HepG2 (cell line): Measurements from ENCODE around the gene CDH23. TPM values are rescaled to one million over a fixed set of nuclear protein-coding genes. Genes with fewer than 3 reads are reported as not detected.

ENCODE experiments used
- ARID5B ChIP-seq: IDR thresholded peaks from 2 replicates; pipeline ENCODE4 v1.4.0; 2020; ENCODE audit warnings: mild to moderate bottlenecking, missing genetic modification reagents
- FOSL2 ChIP-seq: sonication (generic); formaldehyde crosslinking; IDR thresholded peaks from 2 replicates; pipeline ENCODE4 v1.4.0; 2020; ENCODE audit warnings: missing genetic modification reagents
- FOXA3 ChIP-seq: IDR thresholded peaks from 2 replicates; pipeline ENCODE4 v1.6.1; 2016; ENCODE audit warnings: missing genetic modification reagents, missing compliant biosample characterization
- HMG20A ChIP-seq: IDR thresholded peaks from 2 replicates; pipeline ENCODE4 v1.6.1; 2016; ENCODE audit warnings: borderline replicate concordance
- HNF4A ChIP-seq: sonication (generic); formaldehyde crosslinking; IDR thresholded peaks from 2 replicates; pipeline ENCODE4 v1.4.0; 2020; ENCODE audit warnings: missing genetic modification reagents
- KDM1A ChIP-seq: IDR thresholded peaks from 2 replicates; pipeline ENCODE4 v1.6.1; 2016; ENCODE audit warnings: missing compliant biosample characterization
- KDM4B ChIP-seq: sonication (generic); formaldehyde crosslinking; IDR thresholded peaks from 2 replicates; pipeline ENCODE4 v1.4.0; 2020; ENCODE audit warnings: missing genetic modification reagents
- KLF12 ChIP-seq: sonication (generic); formaldehyde crosslinking; IDR thresholded peaks from 2 replicates; pipeline ENCODE4 v1.4.0; 2020; ENCODE audit warnings: missing genetic modification reagents, borderline replicate concordance
- NR2F1 ChIP-seq, 2 experiments: fragments of 450-650 bp in 1 of 2; formaldehyde crosslinking in 1 of 2; IDR thresholded peaks; 2 replicates each; pipeline versions ENCODE4 v1.5.0 to v1.6.1; 2016 to 2020; ENCODE audit warnings: mild to moderate bottlenecking in 1 of 2, missing compliant biosample characterization in 1 of 2, missing genetic modification reagents in 1 of 2, moderate library complexity in 1 of 2
- PATZ1 ChIP-seq: sonication (generic); formaldehyde crosslinking; IDR thresholded peaks from 2 replicates; pipeline ENCODE4 v1.4.0; 2020; ENCODE audit warnings: missing genetic modification reagents
- PPARG ChIP-seq: conservative IDR thresholded peaks from 2 replicates; pipeline ENCODE4 v1.6.1; 2016; ENCODE audit warnings: missing biosample characterization, missing genetic modification reagents
- RXRA ChIP-seq: sonication (generic); formaldehyde crosslinking; IDR thresholded peaks from 2 replicates; pipeline ENCODE4 v1.5.1; 2020; ENCODE audit warnings: missing genetic modification reagents
- SKI ChIP-seq: fragments of 450-650 bp; IDR thresholded peaks from one replicate; pipeline ENCODE4 v1.6.1; 2018; ENCODE audit warnings: mild to moderate bottlenecking; ENCODE audit not compliant: partially characterized antibody
- SMARCC2 ChIP-seq: fragments of 450-650 bp; IDR thresholded peaks from 2 replicates; pipeline ENCODE4 v1.6.1; 2017; ENCODE audit warnings: antibody characterized with exemption, mild to moderate bottlenecking
- SOX13 ChIP-seq, 3 experiments: fragments of 450-650 bp in 1 of 3; sonication (generic) in 1 of 3; formaldehyde crosslinking in 1 of 3; IDR thresholded peaks in 2 of 3; conservative IDR thresholded peaks in 1 of 3; 2 replicates each; pipeline versions ENCODE4 v1.5.0 to v1.6.1; 2016 to 2020; ENCODE audit warnings: antibody characterized with exemption in 1 of 3, mild to moderate bottlenecking in 1 of 3, missing compliant biosample characterization in 1 of 3, missing genetic modification reagents in 1 of 3, moderate library complexity in 1 of 3
- STAT6 ChIP-seq: sonication (generic); formaldehyde crosslinking; IDR thresholded peaks from 2 replicates; pipeline ENCODE4 v1.4.0; 2020; ENCODE audit warnings: missing genetic modification reagents, mild to moderate bottlenecking, borderline replicate concordance
- TBX3 ChIP-seq: fragments of 450-650 bp; IDR thresholded peaks from 2 replicates; pipeline ENCODE4 v1.6.1; 2017; ENCODE audit warnings: antibody characterized with exemption, mild to moderate bottlenecking, inconsistent platforms, borderline replicate concordance
- ZFX ChIP-seq: sonication (generic); formaldehyde crosslinking; IDR thresholded peaks from 2 replicates; pipeline ENCODE4 v1.4.0; 2020; ENCODE audit warnings: mild to moderate bottlenecking, low read depth, missing genetic modification reagents, moderate library complexity
- ZNF224 ChIP-seq: sonication (generic); formaldehyde crosslinking; IDR thresholded peaks from 2 replicates; pipeline ENCODE4 v1.5.0; 2020; ENCODE audit warnings: mild to moderate bottlenecking, missing genetic modification reagents
- polyA plus RNA-seq, 8 experiments: library from polyadenylated mRNA; depleted of rRNA in 3 of 8; stranded (reverse) in 7 of 8; unstranded in 1 of 8; fragments of >200 nt; fragmentation: Illumina TruSeq in 4 of 8; extraction: Trizol in 4 of 8; gene quantifications; 2 replicates each; pipeline versions ENCODE4 v1.2.1 to v1.2.3, GENCODE V29; 2011 to 2016; ENCODE audit warnings: low read depth in 4 of 8, missing spikeins in 1 of 8, mixed read lengths in 1 of 8; ENCODE audit not compliant: insufficient read depth in 1 of 8
- total RNA-seq, 5 experiments: library from RNA; depleted of rRNA; stranded (reverse); fragments of >200 nt; fragmentation: Illumina TruSeq; extraction: Trizol; gene quantifications; 2 replicates each; pipeline ENCODE4 v1.2.3, GENCODE V29; 2016; ENCODE audit warnings: low read depth in 1 of 5

Gene CDH23
- total and polyA plus RNA-seq, 2 of the 13 experiments (the other 11 are each of a cell fraction or from before 2014, with no cell fraction given), result 0.13 TPM; not detected in 1

- TF ChIP-seq STAT6 (CRISPR knock-in tag), result 0 out of 2 replicates have a peak, but pooled peaks have one; percentile 30
- TF ChIP-seq ARID5B (CRISPR knock-in tag), result peak; percentile 72
- TF ChIP-seq FOXA3 (CRISPR knock-in tag), result peak; percentile 71
- TF ChIP-seq PATZ1, result no peak
- peak; percentile 48; the same call in 1 of the 2 replicates for TF ChIP-seq KDM1A (CRISPR knock-in tag)
- no peak for TF ChIP-seq SOX13 (IDR thresholded peaks at IDR 0.05)
- TF ChIP-seq SOX13 (CRISPR knock-in tag; conservative IDR thresholded peaks at IDR 0.05 in 1 of 2, IDR thresholded peaks at IDR 0.05 in 1 of 2), result peak in 1 of 2 experiments; percentile 63; a peak in 1 of 4 replicates
- 0 out of 2 replicates have a peak, but pooled peaks have one; percentile 32 for TF ChIP-seq KDM4B
- TF ChIP-seq ZNF224, result 0 out of 2 replicates have a peak, but pooled peaks have one; percentile 19
- 0 out of 2 replicates have a peak, but pooled peaks have one; percentile 29 for TF ChIP-seq PPARG (CRISPR knock-in tag)
- peak; percentile 61 to 74 for TF ChIP-seq NR2F1 (CRISPR knock-in tag; IDR thresholded peaks at IDR 0.05)
- TF ChIP-seq KLF12, result no peak
- peak; percentile 97 for TF ChIP-seq RXRA (CRISPR knock-in tag)
- TF ChIP-seq SKI, result peak; percentile 18
- TF ChIP-seq HNF4A, result peak; percentile 24; the same call in 1 of the 2 replicates
- peak; percentile 13; the same call in 1 of the 2 replicates for TF ChIP-seq ZFX (CRISPR knock-in tag)
- peak; percentile 95 for TF ChIP-seq FOSL2
- TF ChIP-seq TBX3, result peak; percentile 47; the same call in 1 of the 2 replicates
- no peak for TF ChIP-seq SMARCC2
- 0 out of 2 replicates have a peak, but pooled peaks have one; percentile 24 for TF ChIP-seq HMG20A (CRISPR knock-in tag)
Observed at GRCh38 chr10:71766717-71767419, 370.1 kb downstream of the CDH23 start (continued).
